Stimulated activated memory B cell treated with anti-CD40 and anti-IgM and Interleukin-4, amounts not matched to agents 10 μg/mL and 1 μg/mL and 100 μg/mL, for 72 hours (primary cell): Measurements from ENCODE around the gene ZCCHC4.
A peak's percentile ranks its signal among the peaks of the same experiment; 100 is the strongest.
"Not testable (repeated sequence)": the region's sequence is repeated elsewhere in the genome, so short reads cannot be mapped to it uniquely, and the experiment has no call there.

Experiments used
- ATAC-seq: fragments of 150-1000 bp; cut with Tn5 transposase; 2 replicates; pipeline ENCODE4 v1.10.0; 2021
- H3K27ac Mint-ChIP-seq: one replicate; pipeline ENCODE4 v1.8.0; 2022; ENCODE audit warnings: mild to moderate bottlenecking, mixed read lengths
- H3K27me3 Mint-ChIP-seq: one replicate; pipeline ENCODE4 v1.8.0; 2022; ENCODE audit warnings: mixed read lengths
- H3K36me3 Mint-ChIP-seq: one replicate; pipeline ENCODE4 v1.8.0; 2022; ENCODE audit warnings: mixed read lengths
- H3K4me1 Mint-ChIP-seq: one replicate; pipeline ENCODE4 v1.8.0; 2022; ENCODE audit warnings: mixed read lengths
- H3K4me3 Mint-ChIP-seq: one replicate; pipeline ENCODE4 v1.8.0; 2022; ENCODE audit warnings: mild to moderate bottlenecking, moderate library complexity, mixed read lengths
- H3K9me3 Mint-ChIP-seq: one replicate; pipeline ENCODE4 v1.8.0; 2022; ENCODE audit warnings: mixed read lengths

Gene ZCCHC4

GRCh38 chr4:25308306-25308705, 4.3 kb upstream of the ZCCHC4 start:
- H3K36me3 Mint-ChIP-seq, result no peaks in the 10 kb centered on the region
- no peak overlapping the region for H3K4me3 Mint-ChIP-seq
- no peak for ATAC-seq
- peaks cover 41% of the 10 kb centered on the region for H3K4me1 Mint-ChIP-seq
- H3K9me3 Mint-ChIP-seq, result no peaks in the 10 kb centered on the region
- H3K27ac Mint-ChIP-seq, result peak overlapping the region; percentile 81
- H3K27me3 Mint-ChIP-seq, result peaks cover 8% of the 10 kb centered on the region

GRCh38 chr4:25308761-25309160, 3.8 kb upstream of the ZCCHC4 start:
- Mint-ChIP-seq H3K27me3 (peaks cover 8% of the 10 kb centered on the region), H3K36me3 (no peaks in the 10 kb centered on the region), H3K4me3 (no peak overlapping the region), H3K9me3 (no peaks in the 10 kb centered on the region), H3K27ac (peak overlapping the region; percentile 81), H3K4me1 (peaks cover 46% of the 10 kb centered on the region)
- ATAC-seq, result no peak

GRCh38 chr4:25310066-25310802, 2.3 kb upstream of the ZCCHC4 start:
- Mint-ChIP-seq H3K27ac (peak overlapping the region; percentile 81), H3K4me3 (peak overlapping the region; percentile 8), H3K4me1 (peaks cover 47% of the 10 kb centered on the region), H3K9me3 (no peaks in the 10 kb centered on the region), H3K36me3 (peaks cover under 1% of the 10 kb centered on the region), H3K27me3 (no peaks in the 10 kb centered on the region)
- ATAC-seq, result no peak

GRCh38 chr4:25310803-25311166, 1.8 kb upstream of the ZCCHC4 start:
- H3K27ac Mint-ChIP-seq, result peak overlapping the region; percentile 81
- H3K4me1 Mint-ChIP-seq, result peaks cover 47% of the 10 kb centered on the region
- H3K27me3 Mint-ChIP-seq, result no peaks in the 10 kb centered on the region
- H3K36me3 Mint-ChIP-seq, result peaks cover 6% of the 10 kb centered on the region
- H3K4me3 Mint-ChIP-seq, result peak overlapping the region; percentile 6
- no peaks in the 10 kb centered on the region for H3K9me3 Mint-ChIP-seq
- ATAC-seq, result no peak

- H3K27ac Mint-ChIP-seq, result peak overlapping the region; percentile 94
- ATAC-seq, result no peak
- peaks cover 18% of the 10 kb centered on the region for H3K36me3 Mint-ChIP-seq
- H3K27me3 Mint-ChIP-seq, result no peaks in the 10 kb centered on the region
- H3K9me3 Mint-ChIP-seq, result no peaks in the 10 kb centered on the region
- H3K4me1 Mint-ChIP-seq, result peaks cover 40% of the 10 kb centered on the region
- peak overlapping the region; percentile 99 for H3K4me3 Mint-ChIP-seq
Observed at GRCh38 chr4:25313201-25313895, 774 bp downstream of the ZCCHC4 start.

GRCh38 chr4:25320336-25320735, 7.8 kb downstream of the ZCCHC4 start:
- H3K36me3 Mint-ChIP-seq, result peaks cover 35% of the 10 kb centered on the region
- ATAC-seq, result no peak
- no peak overlapping the region for H3K27ac Mint-ChIP-seq
- no peaks in the 10 kb centered on the region for H3K27me3 Mint-ChIP-seq
- H3K4me3 Mint-ChIP-seq, result no peak overlapping the region
- peaks cover 12% of the 10 kb centered on the region for H3K4me1 Mint-ChIP-seq
- H3K9me3 Mint-ChIP-seq, result no peaks in the 10 kb centered on the region

GRCh38 chr4:25320773-25321172, 8.2 kb downstream of the ZCCHC4 start:
- H3K27ac Mint-ChIP-seq, result no peak overlapping the region
- ATAC-seq, result no peak
- no peak overlapping the region for H3K4me3 Mint-ChIP-seq

GRCh38 chr4:25321703-25322102, 9.1 kb downstream of the ZCCHC4 start:
- ATAC-seq, result no peak
- no peaks in the 10 kb centered on the region for H3K27me3 Mint-ChIP-seq

More at GRCh38 chr4:25320773-25321172, 8.2 kb downstream of the ZCCHC4 start:
- H3K27me3 Mint-ChIP-seq, result no peaks in the 10 kb centered on the region
- no peaks in the 10 kb centered on the region for H3K9me3 Mint-ChIP-seq
- peaks cover 12% of the 10 kb centered on the region for H3K4me1 Mint-ChIP-seq
- H3K36me3 Mint-ChIP-seq, result peaks cover 32% of the 10 kb centered on the region

GRCh38 chr4:25328463-25328862, 15.9 kb downstream of the ZCCHC4 start:
- H3K4me1 Mint-ChIP-seq, result peaks cover 18% of the 10 kb centered on the region
- ATAC-seq, H3K27me3 Mint-ChIP-seq, H3K9me3 Mint-ChIP-seq, H3K4me3 Mint-ChIP-seq, H3K27ac Mint-ChIP-seq: not testable (repeated sequence)
- H3K36me3 Mint-ChIP-seq, result peaks cover 15% of the 10 kb centered on the region

More at GRCh38 chr4:25321703-25322102, 9.1 kb downstream of the ZCCHC4 start:
- H3K9me3 Mint-ChIP-seq, result no peaks in the 10 kb centered on the region
- no peak overlapping the region for H3K27ac Mint-ChIP-seq
- H3K4me1 Mint-ChIP-seq, result peaks cover 18% of the 10 kb centered on the region
- H3K4me3 Mint-ChIP-seq, result no peak overlapping the region
- H3K36me3 Mint-ChIP-seq, result peaks cover 39% of the 10 kb centered on the region

- peaks cover 21% of the 10 kb centered on the region for H3K36me3 Mint-ChIP-seq
- no peak for ATAC-seq
- peaks cover 18% of the 10 kb centered on the region for H3K4me1 Mint-ChIP-seq
- H3K9me3 Mint-ChIP-seq, result no peaks in the 10 kb centered on the region
- H3K27me3 Mint-ChIP-seq, result no peaks in the 10 kb centered on the region
- H3K4me3 Mint-ChIP-seq, result no peak overlapping the region
- H3K27ac Mint-ChIP-seq, result no peak overlapping the region
Observed at GRCh38 chr4:25330335-25330734, 17.8 kb downstream of the ZCCHC4 start.

- H3K4me3 Mint-ChIP-seq, result peak overlapping the region; percentile 52
- no peak for ATAC-seq
- no peaks in the 10 kb centered on the region for H3K27me3 Mint-ChIP-seq
- no peaks in the 10 kb centered on the region for H3K9me3 Mint-ChIP-seq
- H3K4me1 Mint-ChIP-seq, result peaks cover 17% of the 10 kb centered on the region
- H3K27ac Mint-ChIP-seq, result peak overlapping the region; percentile 50
- peaks cover 16% of the 10 kb centered on the region for H3K36me3 Mint-ChIP-seq
Observed at GRCh38 chr4:25330905-25331808, 18.6 kb downstream of the ZCCHC4 start.

- H3K4me3 Mint-ChIP-seq, result no peak overlapping the region
- H3K36me3 Mint-ChIP-seq, result peaks cover 32% of the 10 kb centered on the region
- ATAC-seq, result no peak
- no peaks in the 10 kb centered on the region for H3K9me3 Mint-ChIP-seq
- H3K27ac Mint-ChIP-seq, result no peak overlapping the region
- H3K4me1 Mint-ChIP-seq, result peaks cover 8% of the 10 kb centered on the region
- H3K27me3 Mint-ChIP-seq, result no peaks in the 10 kb centered on the region
Observed at GRCh38 chr4:25343671-25344070, 31.1 kb downstream of the ZCCHC4 start.

- no peak overlapping the region for H3K27ac Mint-ChIP-seq
- H3K27me3 Mint-ChIP-seq, result no peaks in the 10 kb centered on the region
- H3K4me3 Mint-ChIP-seq, result no peak overlapping the region
- H3K9me3 Mint-ChIP-seq, result no peaks in the 10 kb centered on the region
- ATAC-seq, result no peak
- H3K4me1 Mint-ChIP-seq, result peaks cover 8% of the 10 kb centered on the region
- H3K36me3 Mint-ChIP-seq, result peaks cover 15% of the 10 kb centered on the region
Observed at GRCh38 chr4:25345744-25346143, 33.2 kb downstream of the ZCCHC4 start.

GRCh38 chr4:25346913-25347312, 34.3 kb downstream of the ZCCHC4 start:
- H3K27ac Mint-ChIP-seq, result no peak overlapping the region
- no peaks in the 10 kb centered on the region for H3K27me3 Mint-ChIP-seq
- peaks cover 15% of the 10 kb centered on the region for H3K36me3 Mint-ChIP-seq
- ATAC-seq, result peak; percentile 80
- H3K9me3 Mint-ChIP-seq, result no peaks in the 10 kb centered on the region
- H3K4me1 Mint-ChIP-seq, result peaks cover 8% of the 10 kb centered on the region
- H3K4me3 Mint-ChIP-seq, result no peak overlapping the region

GRCh38 chr4:25347473-25347872, 34.9 kb downstream of the ZCCHC4 start:
- ATAC-seq, result no peak
- Mint-ChIP-seq H3K4me3 (no peak overlapping the region), H3K27me3 (no peaks in the 10 kb centered on the region), H3K36me3 (peaks cover 15% of the 10 kb centered on the region), H3K9me3 (no peaks in the 10 kb centered on the region), H3K4me1 (peaks cover 8% of the 10 kb centered on the region), H3K27ac (no peak overlapping the region)
